GM21423 (cell line): Measurements from ENCODE around the gene AURKB.
"Not testable (repeated sequence)": the region's sequence is repeated elsewhere in the genome, so short reads cannot be mapped to it uniquely, and the experiment has no call there.

Experiments
- ATAC-seq: cut with Tn5 transposase; IDR thresholded peaks from one replicate; pipeline ENCODE4 v1.9.1; 2021; ENCODE audit warnings: mild to moderate bottlenecking, moderate library complexity; ENCODE audit not compliant: unreplicated experiment

AURKB gene

GRCh38 chr17:8225813-8226535, 15.6 kb upstream of the AURKB start:
- ATAC-seq, result no peak

GRCh38 chr17:8224891-8225812, 14.8 kb upstream of the AURKB start:
- no peak for ATAC-seq

- ATAC-seq, result no peak
These were observed 13.2 kb upstream of the AURKB start for GRCh38 chr17:8223356-8224126.

- peak; percentile 34 for ATAC-seq
These were observed 12.4 kb upstream of the AURKB start for GRCh38 chr17:8222630-8223355.

- peak; percentile 29 for ATAC-seq
These were observed 11.9 kb upstream of the AURKB start for GRCh38 chr17:8222380-8222629.

- ATAC-seq, result peak; percentile 41
These were observed 11.4 kb upstream of the AURKB start for GRCh38 chr17:8221663-8222379.

GRCh38 chr17:8220783-8221662, 10.6 kb upstream of the AURKB start:
- ATAC-seq, result no peak

GRCh38 chr17:8214000-8214399, 3.6 kb upstream of the AURKB start:
- ATAC-seq, result not testable (repeated sequence)

GRCh38 chr17:8212312-8213180, 2.2 kb upstream of the AURKB start:
- no peak for ATAC-seq

GRCh38 chr17:8210761-8211458, 535 bp upstream of the AURKB start:
- ATAC-seq, result peak; percentile 7

- ATAC-seq, result no peak
These were observed 3.8 kb downstream of the AURKB start for GRCh38 chr17:8206536-8206935.

GRCh38 chr17:8204761-8205555, 5.4 kb downstream of the AURKB start:
- ATAC-seq, result no peak

- no peak for ATAC-seq
These were observed 18.1 kb downstream of the AURKB start for GRCh38 chr17:8192070-8192815.

- ATAC-seq, result no peak
These were observed 19.9 kb downstream of the AURKB start for GRCh38 chr17:8190506-8190905.

GRCh38 chr17:8189711-8190477, 20.5 kb downstream of the AURKB start, which contains the start of gene BORCS6:
BORCS6 (minus strand) TSS chr17:8190180; CDS start chr17:8190140, 40 bp downstream.
- ATAC-seq, result peak; percentile 51
